ENCODE data around the gene ABR.

- no peak for TF ChIP-seq CTCF (IDR thresholded peaks at IDR 0.05; ENCODE audit: low read depth, low read length)
- TF ChIP-seq EZH2phosphoT487 (IDR thresholded peaks at IDR 0.05; ENCODE audit: low read depth) = no peak
Measured at GRCh38 chr17:1096215-1096614, 83.6 kb downstream of the ABR start.

All from OCI-LY3 (cell line).